ENCODE results near the gene DAGLA. TPM values are rescaled to one million over a fixed set of nuclear protein-coding genes. Genes with fewer than 3 reads are reported as not detected.
A peak's percentile ranks its signal among the peaks of the same experiment; 100 is the strongest.

Gene DAGLA
- total RNA-seq, 2 experiments from 2014 or later = 0.52 to 0.73 TPM

- Mint-ChIP-seq H3K9me3 (no peaks in the 10 kb centered on the region), H3K27me3 (peaks cover 40% of the 10 kb centered on the region), H3K4me1 (ENCODE audit: low read depth) (peaks cover 10% of the 10 kb centered on the region), H3K36me3 (ENCODE audit: low read depth) (no peaks in the 10 kb centered on the region), H3K27ac (no peak overlapping the region), H3K4me3 (peak overlapping the region; percentile 69)
- H3K27ac ChIP-seq (ENCODE audit: low read depth in 1 of 2, low read length in 2 of 2) = no peak overlapping the region
- DNase-seq = no peak
- ATAC-seq (ENCODE audit: poor library complexity) = no peak
- H3K9me3 ChIP-seq (ENCODE audit: control insufficient read depth in 1 of 2, insufficient read depth in 1 of 2, low read length in 2 of 2) = peaks cover 0 to 9% of the 10 kb centered on the region in 2 experiments
- peaks cover 25% of the 10 kb centered on the region for H3K4me1 ChIP-seq (ENCODE audit: insufficient read depth, low read length)
- no peak overlapping the region for H3K4me3 ChIP-seq (ENCODE audit: low read length)
- no peaks in the 10 kb centered on the region for H3K36me3 ChIP-seq (ENCODE audit: insufficient read depth, low read length)
- peaks cover 19 to 20% of the 10 kb centered on the region in 2 experiments for H3K27me3 ChIP-seq (ENCODE audit: control insufficient read depth in 1 of 2, insufficient read depth in 2 of 2, low read length in 2 of 2)
- ChIA-PET POLR2A (no interaction called here), CTCF (interaction anchor here (1.1 kb wide), 1 partner anchor 44 kb away, joined by 3 read pairs; no protein-coding TSS in a partner anchor)
- no peak for TF ChIP-seq CTCF (IDR thresholded peaks at IDR 0.05)
- intact Hi-C loops (cut with DNase I, micrococcal nuclease) = loop anchor here in 1 of 2 experiments (2.0 kb wide), 1 partner anchor 355 kb away; no protein-coding TSS in a partner anchor
These were observed 73.5 kb downstream of the DAGLA start for GRCh38 chr11:61753672-61754071.

GRCh38 chr11:61754534-61755482, 74.6 kb downstream of the DAGLA start:
- peaks cover 11 to 13% of the 10 kb centered on the region in 2 experiments for H3K27me3 ChIP-seq (ENCODE audit: control insufficient read depth in 1 of 2, insufficient read depth in 2 of 2, low read length in 2 of 2)
- H3K27me3 Mint-ChIP-seq = peaks cover 29% of the 10 kb centered on the region
- DNase-seq (no peak), ATAC-seq (ENCODE audit: poor library complexity) (no peak)
- intact Hi-C loops (cut with DNase I, micrococcal nuclease) = no loop called here
- H3K4me3 Mint-ChIP-seq = no peak overlapping the region
- H3K9me3 ChIP-seq (ENCODE audit: control insufficient read depth in 1 of 2, insufficient read depth in 1 of 2, low read length in 2 of 2) = peaks cover 0 to 6% of the 10 kb centered on the region in 2 experiments
- peaks cover 10% of the 10 kb centered on the region for H3K4me1 Mint-ChIP-seq (ENCODE audit: low read depth)
- no peak for TF ChIP-seq CTCF (IDR thresholded peaks at IDR 0.05)
- H3K4me1 ChIP-seq (ENCODE audit: insufficient read depth, low read length) = peaks cover 25% of the 10 kb centered on the region
- H3K27ac Mint-ChIP-seq = no peak overlapping the region
- POLR2A ChIA-PET = no interaction called here
- H3K36me3 ChIP-seq (ENCODE audit: insufficient read depth, low read length) = no peaks in the 10 kb centered on the region
- CTCF ChIA-PET = no interaction called here
- no peak overlapping the region for H3K4me3 ChIP-seq (ENCODE audit: low read length)
- H3K36me3 Mint-ChIP-seq (ENCODE audit: low read depth) = no peaks in the 10 kb centered on the region
- H3K9me3 Mint-ChIP-seq = no peaks in the 10 kb centered on the region
- no peak overlapping the region for H3K27ac ChIP-seq (ENCODE audit: low read depth in 1 of 2, low read length in 2 of 2)

- peaks cover 0 to 3% of the 10 kb centered on the region in 2 experiments for H3K9me3 ChIP-seq (ENCODE audit: control insufficient read depth in 1 of 2, insufficient read depth in 1 of 2, low read length in 2 of 2)
- Mint-ChIP-seq H3K9me3 (no peaks in the 10 kb centered on the region), H3K27me3 (peaks cover 24% of the 10 kb centered on the region), H3K4me1 (ENCODE audit: low read depth) (peaks cover 10% of the 10 kb centered on the region), H3K36me3 (ENCODE audit: low read depth) (no peaks in the 10 kb centered on the region), H3K4me3 (no peak overlapping the region), H3K27ac (no peak overlapping the region)
- peaks cover 6 to 7% of the 10 kb centered on the region in 2 experiments for H3K27me3 ChIP-seq (ENCODE audit: control insufficient read depth in 1 of 2, insufficient read depth in 2 of 2, low read length in 2 of 2)
- no peak overlapping the region for H3K4me3 ChIP-seq (ENCODE audit: low read length)
- no peaks in the 10 kb centered on the region for H3K36me3 ChIP-seq (ENCODE audit: insufficient read depth, low read length)
- no peak overlapping the region for H3K27ac ChIP-seq (ENCODE audit: low read depth in 1 of 2, low read length in 2 of 2)
- POLR2A ChIA-PET = no interaction called here
- no peak for DNase-seq
- CTCF ChIA-PET = no interaction called here
- peaks cover 25% of the 10 kb centered on the region for H3K4me1 ChIP-seq (ENCODE audit: insufficient read depth, low read length)
- TF ChIP-seq CTCF (IDR thresholded peaks at IDR 0.05) = no peak
- ATAC-seq (ENCODE audit: poor library complexity) = no peak
- intact Hi-C loops (cut with DNase I, micrococcal nuclease) = no loop called here
These were observed 75.9 kb downstream of the DAGLA start for GRCh38 chr11:61756147-61756451.

Measured in CD4-positive, alpha-beta T cell (primary cell).